Right ventricle myocardium inferior (tissue), 1 donor: ENCODE results near the gene ZRSR2. TPM values are rescaled to one million over a fixed set of nuclear protein-coding genes. Genes with fewer than 3 reads are reported as not detected.
"Not testable (repeated sequence)": the region's sequence is repeated elsewhere in the genome, so short reads cannot be mapped to it uniquely, and the experiment has no call there.

Experiments
- ATAC-seq: fragments of 200-7000 bp; cut with Tn5 transposase; one replicate; pipeline ENCODE4 v1.9.1; 2020; ENCODE audit warnings: mild to moderate bottlenecking, moderate library complexity
- DNase-seq: peaks from one replicate; pipeline ENCODE4 v3.0.0; 2021; ENCODE audit errors: missing footprints
- intact Hi-C: fragments of 100-400 bp; cut with DNase I; formaldehyde crosslinking; loops from one replicate; pipeline ENCODE4 v1.11.0; 2022
- long read RNA-seq: library from polyadenylated mRNA; unstranded; transcript quantifications from one replicate; pipeline ENCODE4 v2.0.0, GENCODE V29; 2021
- total RNA-seq: library from RNA; stranded (reverse); fragmentation: NEBNext Ultra II Directional; extraction: Animal tissue kit (Norgen Biotek cat#: 25700); gene quantifications from one replicate; pipeline ENCODE4 v1.2.1, GENCODE V29; 2021
- donor health status: DM: no; HTN: yes; CAD: no; lungs with severe emphysema.

Gene ZRSR2
- 6.8 TPM for total RNA-seq
- long read RNA-seq, partial matches to known transcripts, result 0 of 5 reads
- long read RNA-seq, other reads (novel, unspliced or antisense), result 1 of 5 reads

GRCh38 chrX:15789979-15790768, at the start of gene ZRSR2:
Gene ZRSR2 (plus strand): TSS chrX:15790484. CDS start chrX:15790496, 12 bp downstream.
- intact Hi-C loops, result loop anchor here (10.0 kb wide), 1 partner anchor 95 kb away; no protein-coding TSS in a partner anchor
- ATAC-seq, result peak; percentile 98
- DNase-seq, result peak; percentile 90

DNA sequence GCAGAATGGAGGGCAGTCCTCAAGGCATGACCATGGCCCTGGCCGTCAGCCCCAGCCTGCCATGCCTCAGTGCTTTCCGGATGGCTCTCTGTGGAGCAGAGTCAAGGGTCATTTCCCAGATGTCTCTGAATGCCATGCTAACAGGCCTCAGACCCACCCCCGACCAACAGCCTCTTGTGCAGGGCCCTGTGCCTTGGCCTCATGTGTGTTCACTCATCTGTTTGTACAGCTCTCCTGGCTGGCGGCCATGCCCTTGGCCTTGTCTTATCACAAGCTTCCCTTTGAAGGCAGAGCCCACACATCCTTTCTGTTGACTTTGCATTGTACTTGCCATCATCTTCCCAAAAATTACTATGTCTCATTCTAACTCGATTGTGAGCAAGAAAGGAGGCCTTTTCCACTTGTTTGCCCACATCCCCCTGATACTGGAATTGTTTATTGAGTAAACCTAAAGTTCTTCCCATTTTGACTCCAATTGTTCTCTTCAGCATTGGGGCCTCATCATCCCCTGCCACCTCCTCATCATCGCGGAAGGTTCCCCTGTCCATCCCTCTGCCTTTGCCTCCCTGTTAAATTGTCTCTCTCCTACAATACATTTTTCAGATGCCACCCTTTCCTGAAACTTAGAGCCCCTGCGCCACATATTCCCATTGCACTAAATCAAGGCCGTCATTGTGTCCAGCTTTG, 46.0 kb upstream of the ZRSR2 start:
- no peak for ATAC-seq
- intact Hi-C loops, result no loop called here

DNA sequence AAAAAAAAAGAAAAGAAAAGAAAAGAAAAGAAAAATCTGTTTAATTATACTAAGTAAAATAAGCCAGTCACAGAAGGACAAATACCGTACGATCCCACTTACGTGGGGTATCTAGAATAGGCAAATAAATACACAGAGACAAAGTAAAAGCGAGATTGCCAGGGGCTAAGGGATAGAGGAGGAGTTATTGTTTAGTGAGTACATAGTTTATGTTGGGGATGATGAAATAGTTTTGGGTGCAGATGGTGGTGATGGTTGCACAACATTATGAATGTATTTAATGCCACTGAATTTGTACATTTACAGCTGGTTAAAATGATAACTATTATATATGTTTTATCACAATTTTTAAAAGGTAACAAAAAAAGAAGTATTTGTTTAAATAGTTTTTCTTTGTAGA, 45.1 kb upstream of the ZRSR2 start:
- intact Hi-C loops, result no loop called here
- DNase-seq, result no peak
- no peak for ATAC-seq

More for the DNA sequence above, 46.0 kb upstream of the ZRSR2 start:
- DNase-seq, result no peak

DNA sequence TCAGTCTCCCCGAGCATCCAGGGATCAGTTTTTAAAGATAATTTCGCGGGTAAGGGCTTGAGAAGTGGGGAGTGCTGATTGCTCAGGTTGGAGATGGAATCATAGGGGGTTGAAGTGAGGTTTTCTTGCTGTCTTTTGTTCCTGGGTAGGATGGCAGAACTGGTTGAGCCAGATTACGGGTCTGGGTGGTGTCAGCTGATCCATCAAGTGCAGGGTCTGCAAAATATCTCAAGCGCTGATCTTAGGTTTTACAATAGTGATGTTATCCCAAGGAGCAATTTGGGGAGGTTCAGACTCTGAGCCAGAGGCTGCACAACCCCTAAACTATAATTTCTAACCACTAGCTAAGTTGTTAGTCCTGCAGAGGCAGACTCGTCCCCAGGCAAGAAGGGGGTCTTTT, 43.6 kb upstream of the ZRSR2 start:
- ATAC-seq, intact Hi-C loops, DNase-seq: not testable (repeated sequence)

DNA sequence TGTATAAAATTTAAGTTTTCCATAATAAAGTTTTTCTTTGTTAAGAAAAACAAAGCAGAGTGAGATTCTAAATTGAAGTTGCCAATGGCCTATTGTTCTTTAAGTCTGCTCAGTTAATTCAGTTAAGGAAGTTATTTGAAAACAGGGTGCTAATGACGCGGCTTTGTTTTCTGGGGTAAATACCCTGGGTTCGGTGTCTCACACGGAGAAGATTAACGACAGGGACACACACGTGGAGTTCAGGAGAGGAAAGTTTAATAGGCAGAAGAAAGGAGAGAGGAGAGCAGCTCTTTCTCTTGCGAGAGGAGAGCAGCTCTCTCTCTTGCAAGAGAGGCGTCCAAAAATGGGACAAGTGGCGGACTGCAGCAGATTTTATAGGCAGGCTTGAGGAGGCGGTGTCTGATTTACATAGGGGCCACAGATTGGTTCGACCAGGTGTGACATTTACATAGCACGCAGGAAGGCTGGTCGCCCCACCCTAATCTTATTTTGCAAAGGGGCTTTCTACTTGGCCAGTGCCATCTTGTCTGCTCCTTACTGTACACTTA, 42.6 kb upstream of the ZRSR2 start:
- DNase-seq (no peak), ATAC-seq (no peak)
- intact Hi-C loops, result no loop called here

GRCh38 chrX:15748841-15749240, 41.4 kb upstream of the ZRSR2 start:
- intact Hi-C loops, result no loop called here
- ATAC-seq, result no peak
- no peak for DNase-seq

DNA sequence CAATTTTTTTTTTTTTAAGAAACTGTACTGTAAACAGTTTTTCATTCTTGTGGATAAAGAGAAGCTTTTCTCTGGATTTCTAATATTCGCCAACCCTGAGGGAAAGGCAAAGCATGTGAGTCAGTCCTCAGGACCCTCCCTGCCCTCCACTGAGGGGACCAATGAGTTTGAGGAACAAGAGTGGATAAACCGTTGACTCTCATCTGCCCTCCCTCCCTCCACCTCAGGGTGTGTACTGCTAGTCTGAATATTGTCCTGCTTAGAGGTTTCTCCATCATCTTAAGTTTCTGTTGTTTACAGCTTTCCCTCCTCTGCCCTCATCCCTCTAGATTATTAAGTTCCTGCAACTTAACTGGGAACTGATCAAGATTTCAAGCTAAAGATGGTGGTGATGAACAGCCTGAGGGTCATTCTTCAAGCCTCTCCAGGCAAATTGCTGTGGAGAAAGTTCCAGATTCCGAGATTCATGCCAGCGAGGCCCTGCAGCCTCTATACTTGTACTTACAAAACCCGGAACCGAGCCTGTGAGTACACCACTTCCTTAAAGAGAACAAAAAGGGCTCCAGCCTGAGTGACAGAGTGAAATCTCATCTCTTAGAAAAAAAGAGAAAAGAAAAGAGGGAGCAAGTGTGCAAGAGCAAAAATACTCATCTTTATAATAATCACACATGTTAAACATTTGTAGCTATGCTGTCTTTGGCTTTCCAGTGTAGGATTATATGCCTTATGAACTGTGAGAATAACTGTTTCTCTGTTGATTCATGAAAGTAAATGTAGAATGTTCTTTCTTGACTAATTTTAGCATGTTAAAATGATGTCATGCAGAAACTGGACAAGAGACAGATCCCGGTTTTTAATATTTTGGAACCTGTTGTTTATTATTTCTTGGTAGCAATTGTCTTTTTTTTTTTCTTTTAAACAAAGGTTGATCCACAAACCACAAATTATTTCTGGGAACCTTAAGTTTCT, 40.4 kb upstream of the ZRSR2 start:
- peak; percentile 57 for ATAC-seq
- no peak for DNase-seq
- intact Hi-C loops, result no loop called here

GRCh38 chrX:15750611-15751154, 39.6 kb upstream of the ZRSR2 start:
- no peak for ATAC-seq

GRCh38 chrX:15751155-15751819, 39.0 kb upstream of the ZRSR2 start:
- no peak for DNase-seq
- intact Hi-C loops, result no loop called here
- ATAC-seq, result peak; percentile 50

More at GRCh38 chrX:15750611-15751154, 39.6 kb upstream of the ZRSR2 start:
- intact Hi-C loops, result no loop called here
- DNase-seq, result no peak

DNA sequence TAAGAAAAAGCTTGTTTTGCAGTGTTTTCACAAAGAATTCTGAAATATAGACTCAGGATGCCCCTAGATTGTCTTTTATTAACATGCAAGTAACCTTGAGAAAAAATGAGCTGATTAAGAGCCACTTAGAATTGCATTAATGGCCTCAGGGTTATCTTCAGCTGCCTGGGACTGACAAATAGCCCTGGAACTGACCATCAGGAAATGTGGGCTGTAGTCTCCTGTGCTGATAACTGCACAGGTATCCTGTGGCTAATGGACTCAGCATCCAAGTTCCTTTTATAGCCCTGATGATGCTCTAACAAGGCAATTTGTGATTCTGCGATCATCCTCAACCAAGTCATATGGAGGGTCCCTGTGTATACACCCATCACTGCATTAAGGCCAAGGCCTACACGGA, 35.2 kb upstream of the ZRSR2 start:
- intact Hi-C loops, result no loop called here
- DNase-seq, result no peak
- no peak for ATAC-seq

GRCh38 chrX:15758140-15758539, 32.1 kb upstream of the ZRSR2 start:
- no peak for ATAC-seq
- intact Hi-C loops, result no loop called here
- no peak for DNase-seq

GRCh38 chrX:15759886-15760285, 30.4 kb upstream of the ZRSR2 start:
- ATAC-seq, intact Hi-C loops, DNase-seq: not testable (repeated sequence)

DNA sequence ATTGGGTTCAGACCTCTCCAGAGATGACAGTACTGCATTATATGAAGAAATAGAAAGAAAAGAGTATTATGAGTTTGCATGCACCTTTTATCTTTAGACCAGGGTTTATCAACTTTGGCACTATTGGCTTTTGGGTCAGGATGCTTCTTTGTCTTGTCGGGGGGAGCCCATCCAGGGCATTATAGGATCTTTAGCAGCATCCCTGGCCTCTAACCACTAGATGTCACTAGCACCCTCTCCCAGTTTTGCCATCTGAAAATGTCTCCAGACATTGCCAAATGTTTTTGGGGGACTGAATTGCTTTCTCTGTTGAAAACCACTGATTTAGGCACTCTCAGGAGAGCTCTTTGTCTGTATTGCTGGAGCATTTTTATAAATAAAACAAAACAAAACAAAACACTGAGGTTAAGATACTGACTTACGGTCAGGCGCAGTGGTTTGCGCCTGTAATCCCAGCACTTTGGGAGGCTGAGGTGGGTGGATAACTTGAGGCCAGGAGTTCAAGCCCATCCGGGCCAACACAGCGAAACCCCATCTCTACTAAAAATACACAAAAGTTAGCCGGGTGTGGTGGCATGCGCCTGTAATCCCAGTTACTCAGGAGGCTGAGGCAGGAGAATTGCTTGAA, 28.6 kb upstream of the ZRSR2 start:
- no peak for DNase-seq
- intact Hi-C loops, result loop anchor here (1.0 kb wide), 1 partner anchor 212 kb away; no protein-coding TSS in a partner anchor
- ATAC-seq, result no peak

GRCh38 chrX:15769300-15769954, 20.9 kb upstream of the ZRSR2 start:
- DNase-seq (no peak), ATAC-seq (no peak)
- intact Hi-C loops, result no loop called here

DNA sequence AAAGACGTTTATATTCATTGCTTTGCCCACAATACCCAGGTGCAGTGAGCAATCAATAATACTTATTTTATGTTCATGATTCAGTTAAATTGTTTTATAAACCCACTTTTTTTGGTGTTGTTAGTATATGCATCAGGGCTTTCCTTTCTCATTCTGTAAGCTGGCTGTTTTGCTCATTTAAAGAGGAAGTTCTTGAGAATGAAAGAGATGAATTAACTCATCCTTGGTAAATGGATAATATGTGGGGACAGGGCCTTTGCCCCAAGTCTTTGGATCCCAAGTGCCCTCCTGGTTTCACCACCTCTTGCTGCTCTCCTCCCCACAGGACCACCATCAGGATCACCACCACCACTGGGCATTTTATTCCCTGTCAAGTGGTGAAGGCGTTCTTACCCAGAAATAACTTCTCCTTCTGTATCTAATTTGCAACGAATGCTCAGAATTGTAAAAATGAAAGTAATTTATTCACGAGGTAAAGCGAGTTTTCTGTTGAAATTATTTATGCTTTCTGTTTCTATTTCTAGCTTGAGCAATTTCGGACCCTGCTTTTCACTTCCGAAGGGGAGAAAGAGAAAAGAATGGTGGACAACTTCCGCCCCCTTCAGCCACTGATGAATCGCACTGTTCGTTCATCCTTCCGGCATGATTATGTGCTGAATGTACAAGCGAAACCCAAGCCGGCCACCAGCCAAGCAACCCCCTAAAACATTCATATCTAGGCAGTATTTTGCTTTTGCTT, 8.2 kb upstream of the ZRSR2 start:
- ATAC-seq (no peak), DNase-seq (no peak)
- intact Hi-C loops, result no loop called here

DNA sequence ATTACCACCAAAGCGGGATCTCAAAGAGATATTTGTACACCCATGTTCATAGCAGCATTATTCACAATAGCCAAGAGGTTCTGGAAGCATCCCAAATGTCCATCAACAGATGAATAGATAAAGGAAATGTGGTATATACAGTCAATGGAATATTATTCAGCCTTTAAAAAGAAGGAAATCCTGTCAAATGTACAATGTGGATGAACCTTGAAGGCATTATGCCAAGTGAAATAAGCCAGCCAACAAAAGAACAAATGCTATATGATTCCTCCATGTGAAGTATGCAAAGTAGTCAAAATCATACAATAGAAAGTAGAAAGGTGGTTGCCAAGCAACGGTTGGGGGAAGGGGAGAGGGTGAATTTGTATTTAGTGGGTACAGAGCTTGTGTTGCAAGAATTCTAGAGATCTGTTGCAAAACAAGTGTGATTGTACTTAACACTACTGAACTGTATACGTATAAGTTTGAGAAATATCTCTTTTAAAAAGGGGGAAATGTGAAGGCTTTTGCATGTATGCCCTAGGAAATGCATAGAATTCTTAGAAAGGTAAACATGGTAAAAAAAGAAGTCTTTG, 5.0 kb upstream of the ZRSR2 start:
- intact Hi-C loops, result no loop called here
- DNase-seq (no peak), ATAC-seq (no peak)
